Activated T-cell treated with anti-CD3 and anti-CD28 coated beads, Interleukin-2, amount 50 U/mL, for 24 hours (primary cell): ENCODE measurements around the gene MTMR11.

Experiments
- DNase-seq: peaks from one replicate; pipeline ENCODE4 v3.0.0-alpha.2; 2020
- H3K27ac Mint-ChIP-seq: 2 replicates; pipeline ENCODE4 v1.8.0; 2020; ENCODE audit warnings: mild to moderate bottlenecking, mixed read lengths
- H3K27me3 Mint-ChIP-seq: 2 replicates; pipeline ENCODE4 v1.8.0; 2020; ENCODE audit warnings: mixed read lengths
- H3K36me3 Mint-ChIP-seq: 2 replicates; pipeline ENCODE4 v1.8.0; 2020; ENCODE audit warnings: low read depth, mixed read lengths
- H3K4me1 Mint-ChIP-seq: 2 replicates; pipeline ENCODE4 v1.8.0; 2020; ENCODE audit warnings: low read depth, mixed read lengths
- H3K4me3 Mint-ChIP-seq: 2 replicates; pipeline ENCODE4 v1.8.0; 2020; ENCODE audit warnings: mild to moderate bottlenecking, moderate library complexity, mixed read lengths
- H3K9me3 Mint-ChIP-seq: 2 replicates; pipeline ENCODE4 v1.8.0; 2020; ENCODE audit warnings: mixed read lengths

The MTMR11 gene

GRCh38 chr1:149927563-149928400, 8.9 kb downstream of the MTMR11 start, which contains the start of gene SF3B4:
Gene SF3B4, minus strand, starts transcription at chr1:149927803. Its CDS starts 44 bp downstream, at chr1:149927759.
- H3K36me3 Mint-ChIP-seq = peaks cover 54% of the 10 kb centered on the region
- H3K4me3 Mint-ChIP-seq = peak within 1 kb of the TSS; percentile 97
- H3K4me1 Mint-ChIP-seq = peaks cover 51% of the 10 kb centered on the region
- no peaks in the 10 kb centered on the region for H3K27me3 Mint-ChIP-seq
- H3K9me3 Mint-ChIP-seq = no peaks in the 10 kb centered on the region
- peak within 1 kb of the TSS; percentile 94 for H3K27ac Mint-ChIP-seq
- DNase-seq = peak; percentile 96

- Mint-ChIP-seq H3K27me3 (no peaks in the 10 kb centered on the region), H3K9me3 (no peaks in the 10 kb centered on the region), H3K4me1 (peaks cover 51% of the 10 kb centered on the region), H3K36me3 (peaks cover 60% of the 10 kb centered on the region), H3K27ac (peak overlapping the region; percentile 94), H3K4me3 (peak overlapping the region; percentile 97)
- DNase-seq = no peak
Measured at GRCh38 chr1:149927056-149927562, 9.6 kb downstream of the MTMR11 start.

GRCh38 chr1:149926296-149926695, 10.4 kb downstream of the MTMR11 start:
- no peak for DNase-seq
- H3K27ac Mint-ChIP-seq = peak overlapping the region; percentile 76
- no peaks in the 10 kb centered on the region for H3K9me3 Mint-ChIP-seq
- peak overlapping the region; percentile 97 for H3K4me3 Mint-ChIP-seq
- no peaks in the 10 kb centered on the region for H3K27me3 Mint-ChIP-seq
- H3K36me3 Mint-ChIP-seq = peaks cover 68% of the 10 kb centered on the region
- peaks cover 45% of the 10 kb centered on the region for H3K4me1 Mint-ChIP-seq

- peak overlapping the region; percentile 76 for H3K27ac Mint-ChIP-seq
- H3K4me1 Mint-ChIP-seq = peaks cover 41% of the 10 kb centered on the region
- no peaks in the 10 kb centered on the region for H3K27me3 Mint-ChIP-seq
- peak overlapping the region; percentile 97 for H3K4me3 Mint-ChIP-seq
- no peaks in the 10 kb centered on the region for H3K9me3 Mint-ChIP-seq
- DNase-seq = no peak
- peaks cover 71% of the 10 kb centered on the region for H3K36me3 Mint-ChIP-seq
Measured at GRCh38 chr1:149925751-149926150, 10.9 kb downstream of the MTMR11 start.

GRCh38 chr1:149925345-149925744, 11.3 kb downstream of the MTMR11 start:
- Mint-ChIP-seq H3K27me3 (no peaks in the 10 kb centered on the region), H3K36me3 (peaks cover 73% of the 10 kb centered on the region), H3K4me3 (peak overlapping the region; percentile 97), H3K9me3 (no peaks in the 10 kb centered on the region), H3K4me1 (peaks cover 37% of the 10 kb centered on the region), H3K27ac (peak overlapping the region; percentile 41)
- DNase-seq = no peak

GRCh38 chr1:149923626-149924025, 13.1 kb downstream of the MTMR11 start:
- Mint-ChIP-seq H3K9me3 (no peaks in the 10 kb centered on the region), H3K27ac (no peak overlapping the region), H3K4me1 (peaks cover 34% of the 10 kb centered on the region), H3K4me3 (no peak overlapping the region), H3K36me3 (peaks cover 73% of the 10 kb centered on the region), H3K27me3 (no peaks in the 10 kb centered on the region)
- no peak for DNase-seq

- Mint-ChIP-seq H3K27me3 (no peaks in the 10 kb centered on the region), H3K4me1 (peaks cover 36% of the 10 kb centered on the region), H3K9me3 (no peaks in the 10 kb centered on the region), H3K27ac (peak within 1 kb of the TSS; percentile 75), H3K4me3 (peak within 1 kb of the TSS; percentile 81), H3K36me3 (peaks cover 24% of the 10 kb centered on the region)
- DNase-seq = peak; percentile 72
Measured at GRCh38 chr1:149917571-149918144, 19.0 kb downstream of the MTMR11 start, which contains the start of gene SV2A. Gene SV2A, minus strand, starts transcription at chr1:149917844. Its CDS starts 4,004 bp downstream, at chr1:149913840.

GRCh38 chr1:149916898-149917252, 19.8 kb downstream of the MTMR11 start:
- Mint-ChIP-seq H3K4me1 (peaks cover 36% of the 10 kb centered on the region), H3K9me3 (no peaks in the 10 kb centered on the region), H3K4me3 (peak overlapping the region; percentile 81), H3K27me3 (no peaks in the 10 kb centered on the region), H3K36me3 (peaks cover 17% of the 10 kb centered on the region), H3K27ac (no peak overlapping the region)
- DNase-seq = no peak

GRCh38 chr1:149916193-149916897, 20.3 kb downstream of the MTMR11 start:
- DNase-seq = no peak
- Mint-ChIP-seq H3K4me3 (peak overlapping the region; percentile 81), H3K27me3 (no peaks in the 10 kb centered on the region), H3K36me3 (peaks cover 12% of the 10 kb centered on the region), H3K4me1 (peaks cover 36% of the 10 kb centered on the region), H3K9me3 (no peaks in the 10 kb centered on the region), H3K27ac (peak overlapping the region; percentile 63)

GRCh38 chr1:149915429-149916192, 21.1 kb downstream of the MTMR11 start:
- no peak overlapping the region for H3K27ac Mint-ChIP-seq
- H3K4me3 Mint-ChIP-seq = peak overlapping the region; percentile 81
- peaks cover 36% of the 10 kb centered on the region for H3K4me1 Mint-ChIP-seq
- no peaks in the 10 kb centered on the region for H3K9me3 Mint-ChIP-seq
- peaks cover 7% of the 10 kb centered on the region for H3K36me3 Mint-ChIP-seq
- H3K27me3 Mint-ChIP-seq = no peaks in the 10 kb centered on the region
- DNase-seq = no peak

- Mint-ChIP-seq H3K4me1 (peaks cover 36% of the 10 kb centered on the region), H3K27ac (no peak overlapping the region), H3K9me3 (no peaks in the 10 kb centered on the region), H3K4me3 (no peak overlapping the region), H3K27me3 (no peaks in the 10 kb centered on the region), H3K36me3 (peaks cover 6% of the 10 kb centered on the region)
- DNase-seq = no peak
Measured at GRCh38 chr1:149914545-149914944, 22.1 kb downstream of the MTMR11 start.

- Mint-ChIP-seq H3K36me3 (peaks cover 33% of the 10 kb centered on the region), H3K27me3 (no peaks in the 10 kb centered on the region), H3K4me3 (no peak overlapping the region), H3K4me1 (no peaks in the 10 kb centered on the region), H3K27ac (no peak overlapping the region), H3K9me3 (no peaks in the 10 kb centered on the region)
- no peak for DNase-seq
Measured at GRCh38 chr1:149906570-149907075, 30.1 kb downstream of the MTMR11 start.

GRCh38 chr1:149903836-149904491, 32.7 kb downstream of the MTMR11 start:
- Mint-ChIP-seq H3K4me1 (peaks cover 20% of the 10 kb centered on the region), H3K27me3 (no peaks in the 10 kb centered on the region), H3K36me3 (peaks cover 47% of the 10 kb centered on the region), H3K4me3 (no peak overlapping the region), H3K27ac (no peak overlapping the region), H3K9me3 (no peaks in the 10 kb centered on the region)
- DNase-seq = no peak
